Endometrium (tissue), 2 donors: ENCODE results near the gene SORD.
"Not testable (repeated sequence)": the region's sequence is repeated elsewhere in the genome, so short reads cannot be mapped to it uniquely, and the experiment has no call there.

Experiments
- FAIRE-seq: peaks from 2 replicates; lab custom pipeline; 2012; peaks lifted over from hg19 to GRCh38; lab: Jason Lieb, UNC
- donor health status: control.
- donor health status: control.

SORD gene

DNA sequence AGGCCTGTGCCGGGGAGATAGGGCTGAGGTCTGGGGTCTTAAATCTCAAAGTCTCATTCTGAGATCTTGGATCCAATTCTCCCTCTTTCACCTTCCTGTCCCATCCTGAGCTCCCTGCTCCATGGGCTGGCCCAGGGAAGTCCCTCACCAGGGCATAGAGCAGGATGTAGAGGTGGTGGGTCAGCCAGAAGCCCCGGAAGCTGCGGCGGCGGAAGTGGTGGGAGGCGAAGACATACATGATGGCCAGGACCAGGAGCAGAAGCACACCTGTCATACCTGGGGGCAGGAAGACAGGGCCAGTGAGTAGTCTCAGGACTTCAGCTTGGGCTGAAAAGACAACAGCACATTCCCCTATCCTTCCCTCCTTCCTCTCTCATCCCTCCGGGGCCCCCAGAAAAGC is 74.5 kb downstream of the SORD start:
- FAIRE-seq, result no peak

DNA sequence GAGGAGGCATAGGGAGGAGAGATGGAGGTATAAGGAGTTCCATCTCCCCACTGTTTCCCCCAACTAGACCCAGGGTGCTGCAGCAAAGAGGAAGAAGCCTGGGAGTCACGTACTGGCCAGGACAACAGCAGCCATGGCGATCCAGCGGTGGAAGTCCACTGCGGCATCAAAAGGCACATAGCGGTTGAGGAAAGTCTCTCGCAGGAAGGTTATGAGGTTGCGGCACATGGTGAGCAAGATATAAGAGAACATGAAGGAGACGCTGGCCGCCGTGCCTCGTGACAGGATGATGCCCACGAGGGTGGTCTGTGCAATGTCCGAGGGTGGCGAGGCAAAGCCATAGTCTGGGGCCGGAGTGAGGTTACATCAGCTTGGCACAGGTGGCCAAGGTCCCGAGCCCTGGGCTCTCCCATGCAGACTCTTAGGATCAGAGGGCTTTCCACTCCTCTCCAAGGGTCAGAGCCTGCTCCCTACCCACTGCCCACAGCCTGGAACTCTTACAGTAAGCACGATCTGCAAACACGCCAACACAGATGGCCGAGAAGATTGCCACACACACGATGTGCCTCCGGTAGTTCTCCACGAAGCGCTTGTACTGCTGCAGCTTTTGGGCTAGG is 76.7 kb downstream of the SORD start:
- FAIRE-seq, result no peak

GRCh38 chr15:45100884-45101625 is 78.1 kb downstream of the SORD start:
- FAIRE-seq, result no peak

GRCh38 chr15:45101749-45102148 is 78.8 kb downstream of the SORD start:
- no peak for FAIRE-seq

DNA sequence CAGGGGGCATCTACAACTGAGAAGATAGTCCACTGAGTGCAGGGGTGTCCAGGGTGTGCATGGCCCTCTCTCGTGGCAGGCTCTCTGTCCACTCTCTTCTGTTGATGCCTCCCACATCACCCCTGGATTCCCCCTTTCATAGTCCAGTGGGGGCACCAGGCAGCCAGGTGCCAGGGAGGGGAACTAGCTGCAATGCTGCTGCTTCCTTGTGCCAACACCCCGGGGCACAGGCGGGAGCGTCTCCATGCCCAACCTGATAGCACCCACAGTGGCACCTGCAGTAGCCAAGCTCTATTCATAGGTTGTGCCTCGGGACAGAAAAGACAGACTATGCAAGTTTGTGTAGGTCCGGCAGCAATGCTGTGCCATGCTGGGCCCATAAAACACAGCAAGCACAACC is 79.2 kb downstream of the SORD start:
- FAIRE-seq, result no peak

- not testable (repeated sequence) for FAIRE-seq
These were observed 81.2 kb downstream of the SORD start for GRCh38 chr15:45104170-45104569.

DNA sequence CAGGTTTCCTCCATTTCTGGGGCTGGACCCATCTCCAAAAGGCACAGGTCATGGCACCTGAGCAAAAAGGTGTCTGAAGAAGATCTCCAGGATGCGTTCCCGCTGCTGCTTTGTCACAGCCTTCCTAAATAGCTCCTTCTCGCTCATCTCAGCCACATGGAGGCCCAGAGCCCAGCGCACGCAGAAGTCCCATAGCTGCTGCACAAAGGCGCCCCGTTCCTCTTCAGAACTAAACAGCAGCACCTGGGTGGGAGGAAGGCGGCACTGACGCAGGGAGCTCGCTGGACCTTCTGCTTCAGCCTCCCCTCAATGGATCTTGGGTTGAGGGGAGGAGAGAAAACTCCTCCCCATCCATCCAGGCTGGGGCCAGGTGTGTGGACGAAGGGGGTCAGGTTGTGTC is 82.6 kb downstream of the SORD start:
- no peak for FAIRE-seq

GRCh38 chr15:45106002-45106790 is 83.2 kb downstream of the SORD start:
- no peak for FAIRE-seq

DNA sequence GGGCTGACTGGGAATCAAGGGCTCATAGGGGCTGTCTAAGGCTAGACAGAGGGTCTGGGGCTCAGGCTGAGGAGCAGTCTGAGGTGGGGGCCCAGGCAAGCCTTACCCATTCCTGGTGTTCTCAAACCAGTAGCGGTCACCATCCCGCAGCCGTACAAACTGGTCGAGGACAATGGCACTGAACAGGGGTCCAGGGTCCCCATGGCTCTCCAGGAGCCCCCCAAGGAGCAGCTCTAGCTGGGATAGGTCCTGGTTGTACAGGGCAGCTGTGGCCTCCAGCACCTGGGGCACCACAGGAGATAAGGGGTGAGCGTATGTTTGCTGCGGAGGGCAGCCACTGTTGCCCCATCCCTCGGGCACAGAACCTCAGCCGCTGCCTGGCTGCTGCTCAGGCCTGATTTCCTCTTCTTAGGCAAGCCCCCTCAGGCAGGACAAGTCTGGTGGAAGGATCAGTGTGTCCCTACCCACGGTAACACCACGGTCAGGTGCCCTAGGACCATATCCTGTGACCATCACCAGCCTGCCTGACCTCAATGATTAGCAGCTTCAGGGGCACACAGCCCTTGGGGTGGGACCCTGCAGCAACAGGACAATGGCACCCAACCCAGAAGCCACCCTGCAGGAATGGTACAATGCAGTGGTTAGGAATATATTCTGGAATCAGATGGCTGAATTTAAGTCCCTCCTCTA is 85.1 kb downstream of the SORD start:
- no peak for FAIRE-seq

GRCh38 chr15:45110256-45110820 is 87.3 kb downstream of the SORD start:
- FAIRE-seq, result no peak

DNA sequence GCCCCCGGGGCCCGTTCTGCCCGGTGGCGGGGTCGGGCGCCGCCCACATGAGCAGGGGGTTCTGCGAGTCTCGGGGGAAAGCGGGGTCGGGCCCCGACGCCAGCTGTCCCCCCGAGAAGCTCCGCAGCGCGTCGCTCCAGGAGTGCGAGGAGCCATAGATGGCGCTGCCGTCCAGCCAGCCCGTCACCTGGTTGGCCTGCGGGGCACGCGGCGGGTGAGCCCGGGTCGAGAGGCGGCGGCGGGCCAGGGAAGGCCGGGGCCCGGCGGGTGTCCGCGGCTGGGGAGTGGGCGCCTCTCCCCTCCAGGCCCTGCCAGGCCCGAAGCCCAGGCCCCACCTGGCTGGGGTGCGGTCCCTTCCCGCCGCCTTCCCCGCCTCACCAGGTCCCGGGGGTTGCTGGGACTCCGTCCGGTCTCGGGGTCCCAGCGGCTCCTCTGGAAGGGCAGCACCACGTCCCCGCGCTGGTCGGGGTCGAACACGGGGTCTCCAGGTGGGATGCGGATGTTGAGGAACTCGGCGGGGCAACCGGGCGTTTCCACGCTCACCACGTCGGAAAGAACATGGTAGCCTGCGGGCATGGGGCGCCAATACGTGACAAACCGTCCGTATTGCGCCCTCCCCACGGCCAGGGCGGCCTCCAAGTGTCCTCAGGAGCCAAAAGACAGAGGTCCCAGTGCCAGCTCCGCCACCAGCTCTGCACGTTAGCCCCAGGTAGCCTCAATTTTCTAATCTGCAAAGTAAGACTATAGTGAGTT is 88.6 kb downstream of the SORD start:
- no peak for FAIRE-seq

GRCh38 chr15:45112143-45112590 is 89.2 kb downstream of the SORD start:
- no peak for FAIRE-seq

GRCh38 chr15:45112591-45113379 is 89.8 kb downstream of the SORD start:
- FAIRE-seq, result no peak

DNA sequence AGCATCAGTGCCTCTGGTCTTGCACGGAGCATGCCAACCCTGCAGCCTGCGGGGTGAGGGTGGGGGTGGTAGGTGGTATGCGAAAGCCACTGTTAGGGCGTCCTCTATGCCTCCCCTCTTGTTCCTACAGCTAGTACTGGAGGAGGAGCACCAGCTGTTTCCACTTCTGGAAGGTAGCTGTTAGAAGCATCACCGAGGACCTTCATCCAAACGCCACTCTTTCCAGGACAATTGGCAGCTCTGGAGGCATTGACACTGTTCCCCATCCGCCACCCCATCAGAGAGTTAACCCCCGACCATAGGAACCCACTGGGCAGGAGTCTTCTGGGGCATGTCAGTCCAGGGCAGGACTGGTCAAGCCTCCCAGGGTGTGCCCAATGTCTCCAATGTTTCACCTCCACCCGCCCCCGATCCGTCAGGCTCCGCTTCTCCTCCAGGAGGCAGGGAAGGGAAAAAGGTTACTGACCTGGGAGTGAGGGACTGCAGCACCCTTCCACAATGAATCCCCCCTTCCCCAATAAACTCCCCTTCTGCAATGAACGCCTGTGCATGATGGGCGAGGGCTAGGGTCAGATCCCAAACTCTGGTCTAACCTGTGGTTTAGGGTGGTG is 90.5 kb downstream of the SORD start:
- no peak for FAIRE-seq

DNA sequence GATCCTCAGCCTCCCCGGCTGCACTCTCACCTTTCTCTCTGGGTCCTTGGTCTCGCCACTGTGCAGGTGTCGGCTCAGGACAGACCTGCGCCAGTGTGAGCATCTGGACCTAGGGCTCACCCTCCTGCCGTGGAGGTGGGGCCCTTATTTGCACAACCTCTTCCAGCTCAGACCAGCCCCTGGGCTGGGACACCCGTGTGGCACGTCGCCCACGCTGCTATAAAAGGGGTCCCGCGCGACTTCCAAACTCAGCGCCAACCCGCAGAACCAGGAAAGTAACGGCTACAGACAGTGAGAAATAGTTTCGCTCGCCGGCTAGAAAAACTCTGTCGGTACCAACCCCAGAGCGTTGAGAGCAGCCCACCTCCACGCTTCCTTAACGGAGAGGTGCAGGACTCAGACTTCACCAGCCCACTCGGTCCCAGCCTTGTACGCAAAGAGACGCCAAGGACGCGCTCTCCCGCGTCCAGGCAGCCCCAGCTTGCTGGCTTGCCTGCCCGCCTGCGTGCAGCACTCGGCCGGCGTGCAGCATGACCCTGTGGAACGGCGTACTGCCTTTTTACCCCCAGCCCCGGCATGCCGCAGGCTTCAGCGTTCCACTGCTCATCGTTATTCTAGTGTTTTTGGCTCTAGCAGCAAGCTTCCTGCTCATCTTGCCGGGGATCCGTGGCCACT is 91.2 kb downstream of the SORD start, which contains the start of the genes DUOX2 and DUOXA2:
DUOX2 (minus strand) TSS at position 97 of the 675 bp plus-strand sequence. CDS start 761 bp downstream, outside the sequence.
DUOXA2 (plus strand) TSS at position 251 of the 675 bp plus-strand sequence; CDS start at position 531, 280 bp downstream.
- FAIRE-seq, result no peak

DNA sequence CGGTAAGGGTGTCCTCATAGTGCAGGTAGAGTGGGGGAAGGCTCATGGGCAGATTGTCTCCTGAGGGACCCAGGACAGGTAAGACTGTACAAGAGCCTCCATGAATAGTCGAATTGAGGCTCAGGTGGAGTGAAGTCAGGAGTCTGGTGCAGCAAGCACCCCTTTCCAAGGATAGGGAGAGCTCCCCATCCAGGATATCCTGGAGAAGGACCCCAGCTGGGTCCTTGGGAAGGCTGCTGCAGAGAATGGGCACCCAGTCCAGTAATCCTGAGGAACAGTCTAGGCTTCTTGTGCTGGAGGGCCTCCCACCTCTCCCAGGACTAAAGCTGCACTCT is 91.7 kb downstream of the SORD start:
- no peak for FAIRE-seq

DNA sequence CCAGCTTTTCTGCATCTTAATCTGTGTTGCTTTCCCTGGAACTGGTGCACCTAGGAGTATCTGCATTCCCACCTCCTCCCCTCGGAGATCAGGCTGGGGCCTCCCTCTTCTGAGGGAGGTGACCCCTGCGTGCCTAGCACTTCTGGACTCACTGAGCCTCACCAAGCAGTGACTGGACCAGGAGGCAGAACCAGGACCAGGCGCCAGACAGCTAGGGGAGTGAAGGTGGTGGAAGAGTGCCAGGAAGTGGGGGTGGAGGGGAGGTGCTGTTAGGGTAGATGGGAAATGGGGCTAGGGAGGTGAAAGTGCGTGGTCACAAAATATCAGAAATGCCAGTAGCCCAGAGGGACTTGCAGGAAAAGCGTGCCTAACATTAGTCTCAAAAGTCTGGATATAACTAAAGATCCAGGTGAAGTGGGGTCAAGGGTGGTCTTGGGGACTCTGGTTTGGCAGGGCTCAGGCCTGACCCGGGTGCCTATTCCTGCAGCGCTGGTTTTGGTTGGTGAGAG is 92.4 kb downstream of the SORD start:
- no peak for FAIRE-seq

- FAIRE-seq, result no peak
These were observed 93.0 kb downstream of the SORD start for GRCh38 chr15:45116006-45116481.
